ENCODE measurements around the gene SHB.
A peak's percentile ranks its signal among the peaks of the same experiment; 100 is the strongest.

Gene SHB

GRCh38 chr9:37969558-37970300 lies 99.3 kb downstream of the SHB start:
- no peak for DNase-seq (ENCODE audit: low read depth)

GRCh38 chr9:37969130-37969529 lies 99.9 kb downstream of the SHB start:
- DNase-seq (ENCODE audit: low read depth) = no peak

- DNase-seq (ENCODE audit: low read depth) = peak; percentile 56
These were observed 100.8 kb downstream of the SHB start for GRCh38 chr9:37968228-37968701.

GRCh38 chr9:37967761-37968080 lies 101.3 kb downstream of the SHB start:
- DNase-seq (ENCODE audit: low read depth) = no peak

- no peak for DNase-seq (ENCODE audit: low read depth)
These were observed 101.8 kb downstream of the SHB start for GRCh38 chr9:37967014-37967760.

- no peak for DNase-seq (ENCODE audit: low read depth)
These were observed 102.5 kb downstream of the SHB start for GRCh38 chr9:37966412-37967013.

- DNase-seq (ENCODE audit: low read depth) = peak; percentile 62
These were observed 103.2 kb downstream of the SHB start for GRCh38 chr9:37965676-37966345.

- DNase-seq (ENCODE audit: low read depth) = no peak
These were observed 103.9 kb downstream of the SHB start for GRCh38 chr9:37965116-37965515.

GRCh38 chr9:37964740-37965081 lies 104.3 kb downstream of the SHB start:
- DNase-seq (ENCODE audit: low read depth) = no peak

GRCh38 chr9:37963936-37964739 lies 104.9 kb downstream of the SHB start:
- DNase-seq (ENCODE audit: low read depth) = peak; percentile 100

- DNase-seq (ENCODE audit: low read depth) = no peak
These were observed 107.7 kb downstream of the SHB start for GRCh38 chr9:37961351-37961750.

GRCh38 chr9:37960631-37961030 lies 108.4 kb downstream of the SHB start:
- no peak for DNase-seq (ENCODE audit: low read depth)

- DNase-seq (ENCODE audit: low read depth) = no peak
These were observed 109.1 kb downstream of the SHB start for GRCh38 chr9:37959976-37960375.

GRCh38 chr9:37958154-37958553 lies 110.9 kb downstream of the SHB start:
- no peak for DNase-seq (ENCODE audit: low read depth)

- DNase-seq (ENCODE audit: low read depth) = no peak
These were observed 111.4 kb downstream of the SHB start for GRCh38 chr9:37957664-37957953.

GRCh38 chr9:37956904-37957663 lies 111.9 kb downstream of the SHB start:
- DNase-seq (ENCODE audit: low read depth) = no peak

GRCh38 chr9:37956423-37956820 lies 112.6 kb downstream of the SHB start:
- no peak for DNase-seq (ENCODE audit: low read depth)

GRCh38 chr9:37955781-37956422 lies 113.1 kb downstream of the SHB start:
- no peak for DNase-seq (ENCODE audit: low read depth)

GRCh38 chr9:37954581-37954981 lies 114.4 kb downstream of the SHB start:
- no peak for DNase-seq (ENCODE audit: low read depth)

- peak; percentile 96 for DNase-seq (ENCODE audit: low read depth)
These were observed 115.1 kb downstream of the SHB start for GRCh38 chr9:37953775-37954437.

Data from stromal cell of bone marrow (primary cell).